GM12878 (cell line): ENCODE data around the gene MXI1. TPM values are rescaled to one million over a fixed set of nuclear protein-coding genes. Genes with fewer than 3 reads are reported as not detected.
A peak's percentile ranks its signal among the peaks of the same experiment; 100 is the strongest.

Experiments used
- ATAC-seq: fragments of 200-7000 bp; cut with Tn5 transposase; 3 replicates; pipeline ENCODE4 v1.9.1; 2020; ENCODE audit warnings: mild to moderate bottlenecking, moderate library complexity
- BruUV-seq: library from RNA; stranded (reverse); fragments of 400-500 nt; replicated peaks from 2 replicates; lab custom pipeline; 2021; lab: Mats Ljungman, UMichigan
- CTCF ChIA-PET: fragments of 300-600 bp; sonication (Branson Sonifier 250); formaldehyde crosslinking; extraction: SDS; loops from one replicate; lab custom pipeline; 2021; ENCODE audit warnings: inconsistent platforms; lab: Yijun Ruan, JAX
- POLR2A ChIA-PET: fragments of 350-600 bp; formaldehyde crosslinking; extraction: SDS; loops from one replicate; lab custom pipeline; 2021; ENCODE audit warnings: inconsistent platforms; lab: Charles Lee
- RAD21 ChIA-PET: fragments of 300-600 bp; sonication (Branson Sonifier 250); formaldehyde crosslinking; loops from one replicate; lab custom pipeline; 2023; ENCODE audit warnings: antibody characterized with exemption; ENCODE audit not compliant: unreplicated experiment; lab: Charles Lee
- SMC1A ChIA-PET: fragments of 300-600 bp; sonication (Branson Sonifier 250); formaldehyde crosslinking; loops from one replicate; lab custom pipeline; 2023; ENCODE audit not compliant: unreplicated experiment, uncharacterized antibody; lab: Charles Lee
- DNase-seq: peaks from one replicate; pipeline ENCODE4 v3.0.0-alpha.2; 2011; ENCODE audit warnings: low read depth, low spot score
- FAIRE-seq: peaks from 3 replicates; lab custom pipeline; 2011; peaks lifted over from hg19 to GRCh38; lab: Jason Lieb, UNC
- H2AFZ ChIP-seq: 2 replicates; pipeline ENCODE4 v1.6.0; 2011; ENCODE audit warnings: low read depth, low read length, control low read depth; ENCODE audit not compliant: control insufficient read depth
- H3K27ac ChIP-seq: 2 replicates; pipeline ENCODE4 v1.5.1; 2011; ENCODE audit warnings: control low read depth; ENCODE audit not compliant: control insufficient read depth, insufficient read depth
- H3K27me3 ChIP-seq, 2 experiments: replicated peaks in 1 of 2; 2 replicates each; pipeline versions ENCODE4 v1.6.0 to v1.6.1; 2011; ENCODE audit warnings: low read length in 1 of 2; ENCODE audit not compliant: control insufficient read depth in 2 of 2, insufficient read depth in 2 of 2
- H3K36me3 ChIP-seq, 2 experiments: 2 replicates each; pipeline ENCODE4 v1.5.1; 2011; ENCODE audit warnings: low read length in 1 of 2; ENCODE audit not compliant: control insufficient read depth in 2 of 2, insufficient read depth in 2 of 2
- H3K4me1 ChIP-seq: 2 replicates; pipeline ENCODE4 v1.6.1; 2011; ENCODE audit warnings: mild to moderate bottlenecking, low read length, moderate library complexity, mixed read lengths; ENCODE audit not compliant: control insufficient read depth, insufficient read depth
- H3K4me2 ChIP-seq: 2 replicates; pipeline ENCODE4 v1.6.0; 2011; ENCODE audit warnings: control low read depth; ENCODE audit not compliant: control insufficient read depth, insufficient read depth
- H3K4me3 ChIP-seq: fragments of 200-600 bp; sonication (generic); 2 replicates; pipeline ENCODE4 v1.5.1; 2016
- H3K79me2 ChIP-seq: 2 replicates; pipeline ENCODE4 v1.6.0; 2011; ENCODE audit warnings: low read length; ENCODE audit not compliant: control insufficient read depth, insufficient read depth
- H3K9ac ChIP-seq: 2 replicates; pipeline ENCODE4 v1.8.0; 2011; ENCODE audit warnings: low read length, control low read depth, mixed read lengths; ENCODE audit not compliant: control insufficient read depth, insufficient read depth
- H3K9me3 ChIP-seq: replicated peaks from 3 replicates; pipeline ENCODE4 v1.5.1; 2011; ENCODE audit warnings: mild to moderate bottlenecking, low read length; ENCODE audit not compliant: control insufficient read depth, insufficient read depth
- H4K20me1 ChIP-seq: 2 replicates; pipeline ENCODE4 v1.6.0; 2011; ENCODE audit not compliant: control insufficient read depth, insufficient read depth
- DPF2 ChIP-seq: fragments of 450-650 bp; IDR thresholded peaks from 2 replicates; pipeline ENCODE4 v1.6.1; 2017; ENCODE audit warnings: mild to moderate bottlenecking
- ETV6 ChIP-seq, 2 experiments: fragments of 450-650 bp in 1 of 2; IDR thresholded peaks in 1 of 2; conservative IDR thresholded peaks in 1 of 2; 2 replicates each; pipeline ENCODE4 v1.6.1; 2014; ENCODE audit warnings: antibody characterized with exemption in 1 of 2, borderline replicate concordance in 1 of 2, low read depth in 1 of 2, mild to moderate bottlenecking in 1 of 2, moderate library complexity in 1 of 2
- POLR2AphosphoS5 ChIP-seq: IDR thresholded peaks from 2 replicates; pipeline ENCODE4 v1.6.1; 2011; ENCODE audit warnings: mild to moderate bottlenecking, low read length, inconsistent platforms
- RB1 ChIP-seq: fragments of 450-650 bp; formaldehyde crosslinking; IDR thresholded peaks from 2 replicates; pipeline ENCODE4 v1.6.1; 2017; ENCODE audit warnings: mild to moderate bottlenecking, borderline replicate concordance
- RUNX3 ChIP-seq: IDR thresholded peaks from 2 replicates; pipeline ENCODE4 v1.6.1; 2012; ENCODE audit warnings: low read length, inconsistent platforms
- SUPT20H ChIP-seq: IDR thresholded peaks from 2 replicates; pipeline ENCODE4 v1.6.1; 2011; ENCODE audit warnings: low read depth, mild to moderate bottlenecking, low read length, moderate library complexity, borderline replicate concordance; ENCODE audit not compliant: control insufficient read depth
- TARDBP ChIP-seq: IDR thresholded peaks from 2 replicates; pipeline ENCODE4 v1.6.1; 2016; ENCODE audit warnings: borderline replicate concordance
- WGBS: methylation state at CpG from one replicate; pipeline ENCODE4 v1.1.6; 2016; ENCODE audit warnings: low lambda C conversion rate; ENCODE audit not compliant: insufficient replicate concordance, insufficient coverage; ENCODE audit errors: missing lambda C conversion rate; 5-methylcytosine and 5-hydroxymethylcytosine counted together
- in situ Hi-C: fragments of 300-500 bp; cut with MboI; formaldehyde crosslinking; loops from 9 replicates; pipeline ENCODE4 v1.14.3; 2018; ENCODE audit warnings: mixed read lengths
- intact Hi-C: fragments of 100-400 bp; cut with micrococcal nuclease; formaldehyde crosslinking; loops from one replicate; pipeline ENCODE4 v1.14.2; 2022; ENCODE audit not compliant: unreplicated experiment
- polyA plus RNA-seq, 11 experiments: library from polyadenylated mRNA; depleted of rRNA in 4 of 11; unstranded in 6 of 11; stranded (reverse) in 5 of 11; fragments of >200 nt; fragmentation: Nextera tagmentation in 4 of 11; fragmentation: Illumina TruSeq in 1 of 11; extraction: Ambion mirVana in 4 of 11; extraction: Trizol in 1 of 11; gene quantifications; 1 replicate in 1 of 11; 2 replicates in 10 of 11; pipeline versions ENCODE4 v1.2.1 to v1.2.3, GENCODE V29; 2011 to 2016; ENCODE audit warnings: inconsistent platforms in 2 of 11, missing spikeins in 2 of 11, low read depth in 1 of 11
- total RNA-seq, 4 experiments: library from RNA; depleted of rRNA in 3 of 4; stranded (reverse); fragments of >200 nt in 3 of 4; fragmentation: Illumina TruSeq in 1 of 4; extraction: Trizol in 1 of 4; gene quantifications; 2 replicates each; pipeline versions ENCODE4 v1.2.1 to v1.2.3, GENCODE V29; 2013 to 2021
- TF ChIP-seq, protein P1 (sequence below): fragments of 150-350 bp; IDR thresholded peaks from 2 replicates; pipeline ENCODE4 v1.6.1; 2016; ENCODE audit warnings: low read depth, low read length
- TF ChIP-seq, protein P2 (sequence below): IDR thresholded peaks from 2 replicates; pipeline ENCODE4 v1.6.1; 2012; ENCODE audit warnings: mild to moderate bottlenecking, low read depth, low read length

The MXI1 gene
- total and polyA plus RNA-seq, 10 of the 15 experiments (the other 5 are each of a cell fraction or from before 2014, with no cell fraction given): 0.23 to 8.0 (median 0.41) TPM

DNA sequence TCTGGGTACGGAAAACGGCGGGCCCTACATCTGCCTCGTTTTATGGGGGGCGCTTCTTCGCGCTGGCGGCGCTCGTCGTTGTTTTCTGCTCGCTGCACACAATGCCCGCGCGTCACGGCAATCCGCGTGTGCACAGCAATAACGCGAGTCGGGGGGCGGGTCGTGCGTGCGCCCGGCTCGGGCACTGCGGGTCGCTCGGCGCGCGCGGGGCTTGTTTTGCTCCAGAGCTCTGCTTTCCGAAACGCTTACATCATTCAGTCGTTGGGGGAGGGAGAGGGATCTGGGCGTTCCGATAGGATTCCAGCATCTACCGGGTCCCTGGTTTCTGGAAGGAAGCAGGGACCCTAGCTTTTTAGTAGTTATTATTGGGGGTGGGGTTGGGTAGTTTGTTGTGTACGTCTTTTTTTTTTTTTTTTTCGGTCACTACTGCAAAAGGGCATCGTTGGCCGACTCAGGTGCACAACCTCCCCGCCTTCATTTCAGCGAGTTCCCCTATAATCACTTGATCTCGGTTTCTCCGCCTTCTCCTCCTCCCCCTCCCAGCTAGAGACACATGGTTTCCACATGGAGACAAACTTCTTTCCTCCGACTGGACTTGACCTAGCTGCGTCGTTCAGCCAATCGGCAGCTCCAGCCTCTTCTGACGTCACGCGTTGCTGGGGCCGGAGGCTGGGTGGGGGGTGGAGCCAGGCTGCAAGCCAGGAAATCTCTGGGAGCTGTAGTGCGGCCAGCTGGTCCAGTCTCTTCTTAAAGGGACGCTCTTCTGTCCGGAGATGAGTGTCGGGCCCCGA is 3.5 kb downstream of the MXI1 start (continued):
- TF ChIP-seq, protein P1, sequence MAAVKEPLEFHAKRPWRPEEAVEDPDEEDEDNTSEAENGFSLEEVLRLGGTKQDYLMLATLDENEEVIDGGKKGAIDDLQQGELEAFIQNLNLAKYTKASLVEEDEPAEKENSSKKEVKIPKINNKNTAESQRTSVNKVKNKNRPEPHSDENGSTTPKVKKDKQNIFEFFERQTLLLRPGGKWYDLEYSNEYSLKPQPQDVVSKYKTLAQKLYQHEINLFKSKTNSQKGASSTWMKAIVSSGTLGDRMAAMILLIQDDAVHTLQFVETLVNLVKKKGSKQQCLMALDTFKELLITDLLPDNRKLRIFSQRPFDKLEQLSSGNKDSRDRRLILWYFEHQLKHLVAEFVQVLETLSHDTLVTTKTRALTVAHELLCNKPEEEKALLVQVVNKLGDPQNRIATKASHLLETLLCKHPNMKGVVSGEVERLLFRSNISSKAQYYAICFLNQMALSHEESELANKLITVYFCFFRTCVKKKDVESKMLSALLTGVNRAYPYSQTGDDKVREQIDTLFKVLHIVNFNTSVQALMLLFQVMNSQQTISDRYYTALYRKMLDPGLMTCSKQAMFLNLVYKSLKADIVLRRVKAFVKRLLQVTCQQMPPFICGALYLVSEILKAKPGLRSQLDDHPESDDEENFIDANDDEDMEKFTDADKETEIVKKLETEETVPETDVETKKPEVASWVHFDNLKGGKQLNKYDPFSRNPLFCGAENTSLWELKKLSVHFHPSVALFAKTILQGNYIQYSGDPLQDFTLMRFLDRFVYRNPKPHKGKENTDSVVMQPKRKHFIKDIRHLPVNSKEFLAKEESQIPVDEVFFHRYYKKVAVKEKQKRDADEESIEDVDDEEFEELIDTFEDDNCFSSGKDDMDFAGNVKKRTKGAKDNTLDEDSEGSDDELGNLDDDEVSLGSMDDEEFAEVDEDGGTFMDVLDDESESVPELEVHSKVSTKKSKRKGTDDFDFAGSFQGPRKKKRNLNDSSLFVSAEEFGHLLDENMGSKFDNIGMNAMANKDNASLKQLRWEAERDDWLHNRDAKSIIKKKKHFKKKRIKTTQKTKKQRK: no peak
- no peak for TF ChIP-seq POLR2AphosphoS5
- TF ChIP-seq RB1: no peak
- no peak for TF ChIP-seq SUPT20H

DNA sequence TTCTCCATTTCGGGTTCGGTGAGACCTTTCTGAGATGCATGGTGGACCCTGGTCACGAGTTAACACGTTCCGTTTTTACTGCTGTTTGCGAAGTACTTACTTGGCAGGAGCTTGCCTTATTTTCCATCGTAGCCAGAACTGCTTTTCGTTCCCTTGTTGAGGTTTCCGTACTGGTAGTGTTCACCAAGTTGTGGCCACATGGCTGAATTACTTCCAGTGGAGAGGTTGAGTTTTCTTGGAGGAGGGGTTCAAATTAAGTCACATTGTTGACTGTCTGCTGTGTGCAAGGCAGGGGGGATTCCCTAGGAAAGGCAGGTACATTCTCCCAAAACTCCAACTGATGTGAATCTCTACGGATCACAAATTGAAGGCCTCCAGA is 4.0 kb downstream of the MXI1 start:
- Histone ChIP-seq H3K9ac (no peak overlapping the region), H3K27ac (no peak overlapping the region), H3K27me3 (peaks cover 4 to 7% of the 10 kb centered on the region in 2 experiments; a peak in 3 of 4 replicates), H3K36me3 (no peaks in the 10 kb centered on the region), H3K79me2 (no peaks in the 10 kb centered on the region; the same call in 1 of the 2 replicates), H3K4me2 (peak overlapping the region; percentile 97), H3K4me1 (peaks cover 22% of the 10 kb centered on the region), H2AFZ (peak overlapping the region; percentile 85), H3K4me3 (peak overlapping the region; percentile 73), H3K9me3 (no peaks in the 10 kb centered on the region), H4K20me1 (no peaks in the 10 kb centered on the region)
- no peak for FAIRE-seq
- intact Hi-C loops (loop anchor here (5.0 kb wide), 1 partner anchor 74 kb away; no protein-coding TSS in a partner anchor), in situ Hi-C loops (no loop called here)
- DNase-seq: no peak
- RAD21 ChIA-PET: interaction anchor here (0.6 to 1.7 kb wide), 10 partner anchors 12 to 455 kb away, joined by 3 to 8 read pairs (median 3); no protein-coding TSS in a partner anchor
- CTCF ChIA-PET: interaction anchor here (0.7 to 11.0 kb wide), 9 partner anchors 10 to 328 kb away, joined by 3 to 62 read pairs (median 4); no protein-coding TSS in a partner anchor
- ATAC-seq: no peak
- POLR2A ChIA-PET: interaction anchor here (0.7 to 2.0 kb wide), 10 partner anchors 8 to 210 kb away, joined by 3 to 10 read pairs (median 5); no protein-coding TSS in a partner anchor
- 1% methylated on average over 10 of the region's 10 CpGs for WGBS
- no TSS peak for BruUV-seq
- SMC1A ChIA-PET: interaction anchor here (0.9 to 8.8 kb wide), 12 partner anchors 11 to 204 kb away, joined by 3 to 67 read pairs (median 4); partner anchors contain the start of gene ADD3
- TF ChIP-seq, protein P2, sequence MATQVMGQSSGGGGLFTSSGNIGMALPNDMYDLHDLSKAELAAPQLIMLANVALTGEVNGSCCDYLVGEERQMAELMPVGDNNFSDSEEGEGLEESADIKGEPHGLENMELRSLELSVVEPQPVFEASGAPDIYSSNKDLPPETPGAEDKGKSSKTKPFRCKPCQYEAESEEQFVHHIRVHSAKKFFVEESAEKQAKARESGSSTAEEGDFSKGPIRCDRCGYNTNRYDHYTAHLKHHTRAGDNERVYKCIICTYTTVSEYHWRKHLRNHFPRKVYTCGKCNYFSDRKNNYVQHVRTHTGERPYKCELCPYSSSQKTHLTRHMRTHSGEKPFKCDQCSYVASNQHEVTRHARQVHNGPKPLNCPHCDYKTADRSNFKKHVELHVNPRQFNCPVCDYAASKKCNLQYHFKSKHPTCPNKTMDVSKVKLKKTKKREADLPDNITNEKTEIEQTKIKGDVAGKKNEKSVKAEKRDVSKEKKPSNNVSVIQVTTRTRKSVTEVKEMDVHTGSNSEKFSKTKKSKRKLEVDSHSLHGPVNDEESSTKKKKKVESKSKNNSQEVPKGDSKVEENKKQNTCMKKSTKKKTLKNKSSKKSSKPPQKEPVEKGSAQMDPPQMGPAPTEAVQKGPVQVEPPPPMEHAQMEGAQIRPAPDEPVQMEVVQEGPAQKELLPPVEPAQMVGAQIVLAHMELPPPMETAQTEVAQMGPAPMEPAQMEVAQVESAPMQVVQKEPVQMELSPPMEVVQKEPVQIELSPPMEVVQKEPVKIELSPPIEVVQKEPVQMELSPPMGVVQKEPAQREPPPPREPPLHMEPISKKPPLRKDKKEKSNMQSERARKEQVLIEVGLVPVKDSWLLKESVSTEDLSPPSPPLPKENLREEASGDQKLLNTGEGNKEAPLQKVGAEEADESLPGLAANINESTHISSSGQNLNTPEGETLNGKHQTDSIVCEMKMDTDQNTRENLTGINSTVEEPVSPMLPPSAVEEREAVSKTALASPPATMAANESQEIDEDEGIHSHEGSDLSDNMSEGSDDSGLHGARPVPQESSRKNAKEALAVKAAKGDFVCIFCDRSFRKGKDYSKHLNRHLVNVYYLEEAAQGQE: no peak
- TF ChIP-seq, protein P1: no peak
- no peak for TF ChIP-seq DPF2
- no peak for TF ChIP-seq ETV6 (conservative IDR thresholded peaks at IDR 0.05 in 1 of 2, IDR thresholded peaks at IDR 0.05 in 1 of 2; ENCODE audit: borderline replicate concordance in 1 of 2, low read depth in 1 of 2)
- TF ChIP-seq RUNX3: no peak
- TF ChIP-seq TARDBP: no peak
